GM19193 (cell line): ENCODE results near the gene EPHA10.

Experiments used
- POLR2A ChIP-seq: IDR thresholded peaks from 4 replicates; pipeline ENCODE4 v1.6.1; 2011; ENCODE audit not compliant: insufficient read depth, insufficient read length; ENCODE audit errors: extremely low read depth

EPHA10 gene

GRCh38 chr1:37725851-37726613 lies 38.9 kb downstream of the EPHA10 start:
- no peak for TF ChIP-seq POLR2A

GRCh38 chr1:37724575-37724974 lies 40.3 kb downstream of the EPHA10 start:
- TF ChIP-seq POLR2A = no peak

GRCh38 chr1:37723390-37724078 lies 41.4 kb downstream of the EPHA10 start:
- TF ChIP-seq POLR2A = no peak

GRCh38 chr1:37723072-37723389 lies 41.9 kb downstream of the EPHA10 start:
- TF ChIP-seq POLR2A = no peak

GRCh38 chr1:37722181-37723071 lies 42.5 kb downstream of the EPHA10 start:
- TF ChIP-seq POLR2A = no peak

- no peak for TF ChIP-seq POLR2A
These were observed 43.4 kb downstream of the EPHA10 start for GRCh38 chr1:37721565-37721964.

GRCh38 chr1:37720231-37721130 lies 44.4 kb downstream of the EPHA10 start:
- TF ChIP-seq POLR2A = no peak

- TF ChIP-seq POLR2A = no peak
These were observed 45.2 kb downstream of the EPHA10 start for GRCh38 chr1:37719572-37720195.

GRCh38 chr1:37718901-37719571 lies 45.9 kb downstream of the EPHA10 start:
- TF ChIP-seq POLR2A = no peak

- TF ChIP-seq POLR2A = no peak
These were observed 46.6 kb downstream of the EPHA10 start for GRCh38 chr1:37718181-37718900.

- no peak for TF ChIP-seq POLR2A
These were observed 47.3 kb downstream of the EPHA10 start for GRCh38 chr1:37717631-37718030.

- no peak for TF ChIP-seq POLR2A
These were observed 48.6 kb downstream of the EPHA10 start for GRCh38 chr1:37716321-37716720.

GRCh38 chr1:37714689-37715088 lies 50.2 kb downstream of the EPHA10 start:
- no peak for TF ChIP-seq POLR2A
